Lower lobe of right lung (tissue), 2 donors: ENCODE results near the gene APOBEC3B. TPM values are rescaled to one million over a fixed set of nuclear protein-coding genes. Genes with fewer than 3 reads are reported as not detected.
A peak's percentile ranks its signal among the peaks of the same experiment; 100 is the strongest.

Source experiments
- ATAC-seq, 2 donors: fragments of 200-7000 bp; cut with Tn5 transposase; one replicate each; pipeline ENCODE4 v1.9.1; 2020 to 2022; ENCODE audit warnings: mild to moderate bottlenecking in 2 of 2, moderate library complexity in 2 of 2
- DNase-seq: peaks from one replicate; pipeline ENCODE4 v3.0.0-alpha.2; 2020
- H3K27ac ChIP-seq: fragments of 200-600 bp; one replicate; pipeline ENCODE4 v1.8.0; 2022
- H3K27me3 ChIP-seq: fragments of 200-600 bp; one replicate; pipeline ENCODE4 v1.8.0; 2022; ENCODE audit warnings: low read depth
- H3K36me3 ChIP-seq: fragments of 200-600 bp; one replicate; pipeline ENCODE4 v1.8.0; 2022; ENCODE audit warnings: mild to moderate bottlenecking
- H3K4me1 ChIP-seq: fragments of 200-600 bp; one replicate; pipeline ENCODE4 v1.8.0; 2022
- H3K4me3 ChIP-seq: fragments of 200-600 bp; one replicate; pipeline ENCODE4 v1.8.0; 2022; ENCODE audit warnings: mild to moderate bottlenecking
- H3K9me3 ChIP-seq: fragments of 200-600 bp; one replicate; pipeline ENCODE4 v1.8.0; 2022
- intact Hi-C: fragments of 100-400 bp; cut with DNase I; formaldehyde crosslinking; loops from one replicate; pipeline ENCODE4 v1.11.0; 2022
- total RNA-seq: library from RNA; stranded (reverse); fragmentation: NEBNext Ultra II Directional; extraction: Animal tissue kit (Norgen Biotek cat#: 25700); gene quantifications from one replicate; pipeline ENCODE4 v1.2.1, GENCODE V29; 2021
- TF ChIP-seq, protein P1 (sequence below): fragments of 200-600 bp; IDR thresholded peaks from one replicate; pipeline ENCODE4 v1.8.0; 2022; ENCODE audit warnings: antibody characterized with exemption, mild to moderate bottlenecking
- donor health status: DM: no; HTN: yes; CAD: no; lungs with severe emphysema.

APOBEC3B gene
- total RNA-seq, 1 donor from 2014 or later = 1.0 TPM

GRCh38 chr22:38970551-38970950 is 11.6 kb upstream of the APOBEC3B start:
- Histone ChIP-seq H3K27me3 (no peaks in the 10 kb centered on the region), H3K36me3 (no peaks in the 10 kb centered on the region), H3K27ac (no peak overlapping the region), H3K4me3 (no peak overlapping the region), H3K4me1 (no peaks in the 10 kb centered on the region), H3K9me3 (no peaks in the 10 kb centered on the region)
- no peak for ATAC-seq
- TF ChIP-seq, protein P1, sequence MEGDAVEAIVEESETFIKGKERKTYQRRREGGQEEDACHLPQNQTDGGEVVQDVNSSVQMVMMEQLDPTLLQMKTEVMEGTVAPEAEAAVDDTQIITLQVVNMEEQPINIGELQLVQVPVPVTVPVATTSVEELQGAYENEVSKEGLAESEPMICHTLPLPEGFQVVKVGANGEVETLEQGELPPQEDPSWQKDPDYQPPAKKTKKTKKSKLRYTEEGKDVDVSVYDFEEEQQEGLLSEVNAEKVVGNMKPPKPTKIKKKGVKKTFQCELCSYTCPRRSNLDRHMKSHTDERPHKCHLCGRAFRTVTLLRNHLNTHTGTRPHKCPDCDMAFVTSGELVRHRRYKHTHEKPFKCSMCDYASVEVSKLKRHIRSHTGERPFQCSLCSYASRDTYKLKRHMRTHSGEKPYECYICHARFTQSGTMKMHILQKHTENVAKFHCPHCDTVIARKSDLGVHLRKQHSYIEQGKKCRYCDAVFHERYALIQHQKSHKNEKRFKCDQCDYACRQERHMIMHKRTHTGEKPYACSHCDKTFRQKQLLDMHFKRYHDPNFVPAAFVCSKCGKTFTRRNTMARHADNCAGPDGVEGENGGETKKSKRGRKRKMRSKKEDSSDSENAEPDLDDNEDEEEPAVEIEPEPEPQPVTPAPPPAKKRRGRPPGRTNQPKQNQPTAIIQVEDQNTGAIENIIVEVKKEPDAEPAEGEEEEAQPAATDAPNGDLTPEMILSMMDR = no peak
- no peak for DNase-seq
- intact Hi-C loops = no loop called here

GRCh38 chr22:38971202-38971601 is 10.9 kb upstream of the APOBEC3B start:
- intact Hi-C loops = no loop called here
- no peaks in the 10 kb centered on the region for H3K4me1 ChIP-seq
- no peak overlapping the region for H3K27ac ChIP-seq
- H3K4me3 ChIP-seq = no peak overlapping the region
- H3K36me3 ChIP-seq = no peaks in the 10 kb centered on the region
- H3K9me3 ChIP-seq = no peaks in the 10 kb centered on the region
- TF ChIP-seq, protein P1 = no peak
- ATAC-seq (no peak), DNase-seq (no peak)
- no peaks in the 10 kb centered on the region for H3K27me3 ChIP-seq

DNA sequence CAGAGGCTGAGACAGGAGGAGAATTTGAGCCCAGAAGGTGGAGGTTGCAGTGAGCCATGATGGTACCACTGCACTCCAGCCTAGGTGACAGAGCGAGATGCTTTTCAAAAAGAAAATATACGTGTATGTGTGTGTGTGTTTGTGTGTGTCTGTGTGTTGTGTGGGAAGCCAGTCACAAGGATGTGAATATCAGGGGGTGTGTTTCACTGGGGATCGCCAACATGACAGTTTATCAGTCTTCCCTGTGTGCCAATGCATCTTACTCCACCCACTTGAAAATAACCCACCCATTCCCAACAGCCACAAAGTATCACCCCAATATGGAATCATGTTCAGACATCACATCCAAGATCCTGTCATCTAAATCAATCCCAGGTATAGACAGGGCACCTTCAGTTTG is 10.4 kb upstream of the APOBEC3B start:
- H3K27me3 ChIP-seq = no peaks in the 10 kb centered on the region
- intact Hi-C loops = no loop called here
- no peaks in the 10 kb centered on the region for H3K36me3 ChIP-seq
- H3K4me1 ChIP-seq = no peaks in the 10 kb centered on the region
- TF ChIP-seq, protein P1 = no peak
- H3K27ac ChIP-seq = no peak overlapping the region
- no peak overlapping the region for H3K4me3 ChIP-seq
- no peaks in the 10 kb centered on the region for H3K9me3 ChIP-seq
- DNase-seq (no peak), ATAC-seq (no peak)

- Histone ChIP-seq H3K27me3 (no peaks in the 10 kb centered on the region), H3K9me3 (no peaks in the 10 kb centered on the region), H3K27ac (no peak overlapping the region), H3K4me3 (no peak overlapping the region), H3K4me1 (no peaks in the 10 kb centered on the region), H3K36me3 (no peaks in the 10 kb centered on the region)
- intact Hi-C loops = no loop called here
- DNase-seq (no peak), ATAC-seq (no peak)
- TF ChIP-seq, protein P1 = no peak
These were observed 9.6 kb upstream of the APOBEC3B start for GRCh38 chr22:38972558-38972957.

DNA sequence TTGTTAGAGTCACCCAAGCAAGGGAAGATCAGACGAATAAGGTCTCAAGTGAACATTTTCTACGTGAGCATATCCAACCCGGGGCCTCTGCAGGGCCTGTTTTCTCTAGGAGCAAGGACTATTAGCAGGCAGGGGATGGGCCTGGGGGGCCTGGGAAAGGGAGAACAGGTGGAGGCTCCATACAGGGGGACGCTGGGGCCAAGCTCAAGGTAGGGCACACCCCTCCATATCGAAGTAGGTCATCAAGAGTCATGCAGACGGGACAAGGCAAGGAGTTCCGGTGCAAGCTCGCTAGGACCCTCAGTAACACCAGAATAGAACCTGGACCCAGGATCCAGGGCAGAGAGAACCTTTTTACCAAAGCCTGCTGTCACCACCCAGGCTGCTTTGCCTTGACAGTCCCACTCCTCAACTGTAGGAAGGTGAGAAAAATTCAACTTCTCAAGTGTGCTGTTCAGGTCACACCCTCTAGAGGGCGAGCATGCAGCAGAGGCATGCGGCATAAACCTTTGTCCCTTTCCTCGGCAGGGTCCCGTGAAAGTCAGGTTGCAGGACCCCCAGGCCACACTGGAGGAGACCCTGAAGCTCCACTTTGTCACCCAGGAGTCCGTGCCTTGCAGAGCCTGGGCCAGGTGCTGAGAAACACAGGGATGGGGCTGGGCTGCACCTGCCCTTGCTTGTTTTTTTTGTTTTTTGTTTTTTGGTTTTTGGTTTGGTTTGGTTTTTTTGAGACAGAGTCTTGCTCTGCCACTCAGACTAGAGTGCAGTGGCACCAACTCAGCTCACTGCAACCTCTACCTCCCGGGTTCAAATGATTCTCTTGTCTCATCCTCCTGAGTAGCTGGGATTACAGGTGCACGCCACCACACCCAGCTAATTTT is 8.6 kb upstream of the APOBEC3B start:
- intact Hi-C loops = no loop called here
- ATAC-seq (peak; percentile 67 to 82), DNase-seq (no peak)
- H3K9me3 ChIP-seq = no peaks in the 10 kb centered on the region
- H3K4me1 ChIP-seq = no peaks in the 10 kb centered on the region
- no peak overlapping the region for H3K4me3 ChIP-seq
- TF ChIP-seq, protein P1 = peak; percentile 55
- H3K27me3 ChIP-seq = no peaks in the 10 kb centered on the region
- no peak overlapping the region for H3K27ac ChIP-seq
- H3K36me3 ChIP-seq = no peaks in the 10 kb centered on the region
